ENCODE results near the gene DLX1.

- TF ChIP-seq EZH2 (IDR thresholded peaks at IDR 0.05; ENCODE audit: insufficient read depth, poor library complexity, severe bottlenecking) (no peak), EZH2phosphoT487 (IDR thresholded peaks at IDR 0.05; ENCODE audit: insufficient read depth, low read depth) (no peak)
Observed at GRCh38 chr2:172038121-172038520, 47.2 kb upstream of the DLX1 start.

Data from GM23248 (cell line).